ENCODE measurements around the gene GRHL1.
A peak's percentile ranks its signal among the peaks of the same experiment; 100 is the strongest.

Gene GRHL1

GRCh38 chr2:9982248-9982647 is 30.8 kb downstream of the GRHL1 start:
- TF ChIP-seq ZFX (IDR thresholded peaks at IDR 0.05; ENCODE audit: borderline replicate concordance) (no peak), CTCF (IDR thresholded peaks at IDR 0.05) (no peak)

GRCh38 chr2:9982891-9983290 is 31.4 kb downstream of the GRHL1 start:
- TF ChIP-seq ZFX (IDR thresholded peaks at IDR 0.05; ENCODE audit: borderline replicate concordance) (no peak), CTCF (IDR thresholded peaks at IDR 0.05) (no peak)

More at GRCh38 chr2:9982248-9982647, 30.8 kb downstream of the GRHL1 start:
- H3K27ac ChIP-seq, result no peak overlapping the region

GRCh38 chr2:9983401-9984216 is 32.1 kb downstream of the GRHL1 start:
- no peak overlapping the region for H3K27ac ChIP-seq
- TF ChIP-seq CTCF (IDR thresholded peaks at IDR 0.05) (no peak), ZFX (IDR thresholded peaks at IDR 0.05; ENCODE audit: borderline replicate concordance) (no peak)

More at GRCh38 chr2:9982891-9983290, 31.4 kb downstream of the GRHL1 start:
- no peak overlapping the region for H3K27ac ChIP-seq

- TF ChIP-seq CTCF (IDR thresholded peaks at IDR 0.05) (peak; percentile 92), ZFX (IDR thresholded peaks at IDR 0.05; ENCODE audit: borderline replicate concordance) (no peak)
- no peak overlapping the region for H3K27ac ChIP-seq
Observed at GRCh38 chr2:9984217-9984739, 32.8 kb downstream of the GRHL1 start.

- no peak for TF ChIP-seq CTCF (IDR thresholded peaks at IDR 0.05)
- no peak for TF ChIP-seq ZFX (IDR thresholded peaks at IDR 0.05; ENCODE audit: borderline replicate concordance)
- no peak overlapping the region for H3K27ac ChIP-seq
Observed at GRCh38 chr2:9984871-9985480, 33.5 kb downstream of the GRHL1 start.

GRCh38 chr2:9985531-9986328 is 34.2 kb downstream of the GRHL1 start:
- H3K27ac ChIP-seq, result no peak overlapping the region
- TF ChIP-seq CTCF (IDR thresholded peaks at IDR 0.05), result no peak
- no peak for TF ChIP-seq ZFX (IDR thresholded peaks at IDR 0.05; ENCODE audit: borderline replicate concordance)
